ENCODE measurements around the gene RNASEH2B.

DNA sequence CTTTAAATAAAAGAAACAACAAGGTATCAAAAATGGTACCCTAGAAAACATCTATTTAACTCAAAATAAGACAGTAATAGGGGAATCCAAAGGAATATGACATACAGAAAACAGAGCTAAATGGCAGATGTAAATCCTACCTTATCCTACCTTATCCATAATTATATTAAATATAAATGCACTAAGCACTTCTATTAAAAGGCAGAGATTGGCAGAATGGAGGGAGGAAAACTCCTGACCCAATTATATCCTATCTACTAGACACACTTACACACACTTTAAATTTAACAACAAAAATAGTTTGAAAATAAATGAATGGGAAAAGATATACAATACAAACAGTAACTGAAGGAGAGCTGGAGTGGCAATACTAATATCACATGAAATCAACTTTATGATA, 14.4 kb downstream of the RNASEH2B start:
- TF ChIP-seq, protein P1, sequence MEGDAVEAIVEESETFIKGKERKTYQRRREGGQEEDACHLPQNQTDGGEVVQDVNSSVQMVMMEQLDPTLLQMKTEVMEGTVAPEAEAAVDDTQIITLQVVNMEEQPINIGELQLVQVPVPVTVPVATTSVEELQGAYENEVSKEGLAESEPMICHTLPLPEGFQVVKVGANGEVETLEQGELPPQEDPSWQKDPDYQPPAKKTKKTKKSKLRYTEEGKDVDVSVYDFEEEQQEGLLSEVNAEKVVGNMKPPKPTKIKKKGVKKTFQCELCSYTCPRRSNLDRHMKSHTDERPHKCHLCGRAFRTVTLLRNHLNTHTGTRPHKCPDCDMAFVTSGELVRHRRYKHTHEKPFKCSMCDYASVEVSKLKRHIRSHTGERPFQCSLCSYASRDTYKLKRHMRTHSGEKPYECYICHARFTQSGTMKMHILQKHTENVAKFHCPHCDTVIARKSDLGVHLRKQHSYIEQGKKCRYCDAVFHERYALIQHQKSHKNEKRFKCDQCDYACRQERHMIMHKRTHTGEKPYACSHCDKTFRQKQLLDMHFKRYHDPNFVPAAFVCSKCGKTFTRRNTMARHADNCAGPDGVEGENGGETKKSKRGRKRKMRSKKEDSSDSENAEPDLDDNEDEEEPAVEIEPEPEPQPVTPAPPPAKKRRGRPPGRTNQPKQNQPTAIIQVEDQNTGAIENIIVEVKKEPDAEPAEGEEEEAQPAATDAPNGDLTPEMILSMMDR (IDR thresholded peaks at IDR 0.05; ENCODE audit: insufficient read depth, low read length), result no peak
- no peak for TF ChIP-seq POLR2AphosphoS5 (IDR thresholded peaks at IDR 0.05; ENCODE audit: low read depth)
- TF ChIP-seq, protein P2, sequence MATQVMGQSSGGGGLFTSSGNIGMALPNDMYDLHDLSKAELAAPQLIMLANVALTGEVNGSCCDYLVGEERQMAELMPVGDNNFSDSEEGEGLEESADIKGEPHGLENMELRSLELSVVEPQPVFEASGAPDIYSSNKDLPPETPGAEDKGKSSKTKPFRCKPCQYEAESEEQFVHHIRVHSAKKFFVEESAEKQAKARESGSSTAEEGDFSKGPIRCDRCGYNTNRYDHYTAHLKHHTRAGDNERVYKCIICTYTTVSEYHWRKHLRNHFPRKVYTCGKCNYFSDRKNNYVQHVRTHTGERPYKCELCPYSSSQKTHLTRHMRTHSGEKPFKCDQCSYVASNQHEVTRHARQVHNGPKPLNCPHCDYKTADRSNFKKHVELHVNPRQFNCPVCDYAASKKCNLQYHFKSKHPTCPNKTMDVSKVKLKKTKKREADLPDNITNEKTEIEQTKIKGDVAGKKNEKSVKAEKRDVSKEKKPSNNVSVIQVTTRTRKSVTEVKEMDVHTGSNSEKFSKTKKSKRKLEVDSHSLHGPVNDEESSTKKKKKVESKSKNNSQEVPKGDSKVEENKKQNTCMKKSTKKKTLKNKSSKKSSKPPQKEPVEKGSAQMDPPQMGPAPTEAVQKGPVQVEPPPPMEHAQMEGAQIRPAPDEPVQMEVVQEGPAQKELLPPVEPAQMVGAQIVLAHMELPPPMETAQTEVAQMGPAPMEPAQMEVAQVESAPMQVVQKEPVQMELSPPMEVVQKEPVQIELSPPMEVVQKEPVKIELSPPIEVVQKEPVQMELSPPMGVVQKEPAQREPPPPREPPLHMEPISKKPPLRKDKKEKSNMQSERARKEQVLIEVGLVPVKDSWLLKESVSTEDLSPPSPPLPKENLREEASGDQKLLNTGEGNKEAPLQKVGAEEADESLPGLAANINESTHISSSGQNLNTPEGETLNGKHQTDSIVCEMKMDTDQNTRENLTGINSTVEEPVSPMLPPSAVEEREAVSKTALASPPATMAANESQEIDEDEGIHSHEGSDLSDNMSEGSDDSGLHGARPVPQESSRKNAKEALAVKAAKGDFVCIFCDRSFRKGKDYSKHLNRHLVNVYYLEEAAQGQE (IDR thresholded peaks at IDR 0.05; ENCODE audit: insufficient replicate concordance, low read depth), result no peak

Data from HL-60 (cell line).